Stimulated activated CD8-positive, alpha-beta memory T cell treated with anti-CD3 and anti-CD28 coated beads, Interleukin-7, amount 100 ng/mL, for 48 hours (primary cell): ENCODE results near the gene CNOT6.

ENCODE experiments used
- DNase-seq, 2 donors: peaks; one replicate each; pipeline ENCODE4 v3.0.0-alpha.2; 2020; ENCODE audit warnings: low read depth in 1 of 2; ENCODE audit errors: extremely low read depth in 1 of 2

Gene CNOT6

GRCh38 chr5:180613814-180614188, 119.6 kb downstream of the CNOT6 start:
- no peak for DNase-seq

DNA sequence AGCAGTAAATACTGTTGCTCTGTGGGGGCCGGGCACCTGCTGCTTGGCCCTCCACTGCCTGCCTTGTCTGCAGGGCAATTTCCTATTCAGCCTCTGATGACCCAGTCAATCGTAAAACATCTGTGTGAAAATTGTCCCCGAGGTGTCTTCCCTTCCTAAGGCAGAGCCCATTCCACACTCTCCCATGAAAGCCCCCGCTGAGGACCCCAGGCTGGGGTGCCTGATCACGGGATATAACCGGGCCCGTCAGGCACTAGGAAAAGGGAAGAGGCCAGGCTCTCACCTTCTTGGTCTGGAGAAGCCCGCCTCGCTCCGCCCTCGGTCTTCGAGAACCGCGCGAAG, 124.3 kb downstream of the CNOT6 start:
- no peak for DNase-seq

- DNase-seq: peak in 1 of 2 donors; percentile 27
Measured at GRCh38 chr5:180618829-180619562, 124.8 kb downstream of the CNOT6 start.

DNA sequence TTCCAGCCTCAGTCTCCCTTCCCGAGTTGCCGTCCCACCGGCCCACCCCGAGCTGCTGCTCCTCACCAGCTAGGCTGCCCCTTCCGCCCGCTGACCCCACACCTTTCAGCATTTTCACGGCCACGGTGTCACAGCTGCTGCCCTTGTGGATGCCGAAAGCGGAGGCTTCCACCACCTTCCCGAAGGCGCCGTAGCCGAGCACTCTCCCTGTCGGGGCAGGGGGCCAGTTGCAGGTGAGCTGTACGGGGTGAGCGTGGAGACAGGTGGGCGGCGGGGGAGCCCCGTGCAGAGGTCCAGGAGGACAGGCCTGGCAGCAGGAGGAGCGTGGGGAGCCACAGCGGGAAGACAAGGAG, 125.4 kb downstream of the CNOT6 start:
- DNase-seq: no peak

DNA sequence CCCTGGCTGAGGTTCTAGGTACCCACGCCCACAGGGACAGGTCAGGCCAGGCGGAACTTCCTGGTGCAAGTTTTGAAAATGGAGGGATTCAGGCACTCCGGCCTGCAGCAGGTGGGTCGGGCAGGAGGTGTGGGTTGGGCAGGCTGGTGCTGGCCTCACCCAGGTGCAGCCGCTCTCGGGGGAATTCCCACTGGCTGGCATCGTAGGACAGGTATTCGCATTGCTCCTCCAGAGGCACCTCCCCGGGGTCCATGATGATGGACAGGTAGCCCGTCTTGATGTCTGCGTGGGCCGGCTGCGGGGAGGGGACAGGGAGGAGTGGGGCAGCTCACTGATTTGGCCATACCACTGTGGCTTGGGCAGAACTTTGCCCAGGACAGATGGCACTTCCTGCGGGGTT, 125.8 kb downstream of the CNOT6 start:
- no peak for DNase-seq

DNA sequence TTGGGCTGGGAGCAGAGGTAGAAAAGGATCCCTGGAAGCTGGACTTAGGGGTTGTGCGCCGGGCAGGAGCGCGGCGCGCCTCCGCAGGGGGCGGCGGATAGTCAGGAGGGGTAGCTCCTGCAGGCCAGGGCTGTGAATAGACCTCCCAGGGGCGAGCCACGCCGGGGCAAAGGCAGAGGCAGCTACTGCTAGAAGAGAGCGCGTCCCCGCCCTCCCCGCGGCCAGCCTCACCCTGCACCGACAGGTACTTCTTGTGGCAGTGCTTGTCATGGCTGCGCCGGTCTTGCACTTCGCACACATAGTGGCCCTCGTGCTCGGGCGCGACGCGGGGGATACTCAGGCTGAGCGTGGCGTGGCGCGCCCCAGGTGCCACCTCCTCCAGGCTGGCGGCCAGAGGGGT, 127.1 kb downstream of the CNOT6 start:
- DNase-seq: no peak

DNA sequence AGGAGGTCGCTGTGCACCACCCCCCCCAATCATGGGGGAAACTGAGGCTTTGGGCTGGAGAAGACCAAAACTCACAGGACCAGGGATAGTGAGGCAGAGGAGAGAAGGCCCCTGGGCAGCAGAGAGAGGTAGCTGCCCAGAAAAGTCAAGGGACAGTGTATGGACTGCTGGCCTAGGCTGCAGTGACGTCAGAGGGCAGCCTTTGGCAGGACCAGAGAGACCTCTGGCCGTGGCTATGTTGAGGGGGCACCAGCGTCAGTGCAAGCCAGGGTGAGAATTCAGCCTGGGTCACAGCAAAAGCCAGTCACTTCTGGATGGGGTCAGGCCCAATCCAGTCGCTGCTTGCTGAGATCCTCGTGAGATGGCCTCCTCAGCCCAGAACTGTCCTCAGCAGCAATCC, 128.7 kb downstream of the CNOT6 start:
- DNase-seq: no peak

DNA sequence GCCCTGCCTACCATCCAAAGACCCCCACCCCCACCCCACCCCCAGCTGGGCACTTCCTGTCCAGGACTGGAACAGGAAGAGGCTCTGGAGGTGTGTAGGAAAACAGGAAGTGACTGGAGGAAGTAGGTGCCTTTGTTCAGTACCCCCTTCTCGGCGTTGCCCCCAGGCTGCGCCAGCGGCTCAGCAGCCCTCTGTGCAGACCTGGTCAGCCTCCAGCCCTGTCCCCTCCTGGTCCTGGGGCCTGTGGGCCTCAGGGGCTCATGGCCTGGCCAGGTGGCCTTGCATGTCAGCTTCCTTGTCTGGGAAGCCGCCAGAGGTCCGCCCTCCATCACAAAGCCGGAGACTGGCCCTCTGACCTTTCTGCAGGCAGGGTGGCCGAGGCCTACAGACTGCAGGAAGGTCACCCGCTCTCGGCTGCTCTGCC, 129.2 kb downstream of the CNOT6 start:
- no peak for DNase-seq

DNA sequence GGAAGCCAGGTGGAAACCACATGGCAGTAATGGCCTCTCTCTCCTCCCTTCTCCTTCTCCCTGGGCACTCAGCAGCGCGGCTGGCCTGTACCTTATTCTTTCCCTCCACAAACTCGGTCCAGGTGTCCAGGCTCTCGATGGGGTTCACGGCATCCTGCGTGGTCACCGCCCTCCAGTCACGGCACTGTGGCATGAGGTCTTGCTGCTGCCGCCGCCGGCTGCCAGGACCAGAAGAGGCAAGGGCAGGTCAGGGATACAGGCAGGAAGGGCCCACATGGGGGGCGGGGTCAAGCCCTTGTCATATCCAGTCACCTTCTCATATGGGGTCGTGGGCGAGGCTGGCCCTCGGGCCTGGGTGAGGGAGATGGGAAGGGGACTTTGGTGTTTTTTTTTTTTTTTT, 129.7 kb downstream of the CNOT6 start:
- DNase-seq: no peak

DNA sequence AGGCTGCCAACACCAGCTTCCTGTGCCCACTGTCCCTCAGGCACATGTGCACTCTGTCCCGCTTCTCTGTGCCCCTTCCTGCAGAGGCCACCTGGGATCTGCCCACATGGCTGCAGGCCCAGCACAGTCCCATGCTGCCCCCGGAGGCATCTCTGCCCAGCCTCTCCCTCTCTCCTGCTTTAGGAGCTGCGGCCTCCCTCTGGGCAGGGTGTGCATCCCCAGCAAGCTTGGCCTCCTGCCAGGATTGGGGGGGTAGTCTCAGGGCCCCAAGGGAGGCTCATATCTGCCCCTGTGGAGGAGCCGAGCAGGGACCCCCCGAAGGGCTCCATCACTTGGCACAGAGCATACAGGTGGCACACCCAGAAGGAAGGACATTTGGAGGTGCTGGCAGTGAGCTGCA, 130.4 kb downstream of the CNOT6 start:
- no peak for DNase-seq

DNA sequence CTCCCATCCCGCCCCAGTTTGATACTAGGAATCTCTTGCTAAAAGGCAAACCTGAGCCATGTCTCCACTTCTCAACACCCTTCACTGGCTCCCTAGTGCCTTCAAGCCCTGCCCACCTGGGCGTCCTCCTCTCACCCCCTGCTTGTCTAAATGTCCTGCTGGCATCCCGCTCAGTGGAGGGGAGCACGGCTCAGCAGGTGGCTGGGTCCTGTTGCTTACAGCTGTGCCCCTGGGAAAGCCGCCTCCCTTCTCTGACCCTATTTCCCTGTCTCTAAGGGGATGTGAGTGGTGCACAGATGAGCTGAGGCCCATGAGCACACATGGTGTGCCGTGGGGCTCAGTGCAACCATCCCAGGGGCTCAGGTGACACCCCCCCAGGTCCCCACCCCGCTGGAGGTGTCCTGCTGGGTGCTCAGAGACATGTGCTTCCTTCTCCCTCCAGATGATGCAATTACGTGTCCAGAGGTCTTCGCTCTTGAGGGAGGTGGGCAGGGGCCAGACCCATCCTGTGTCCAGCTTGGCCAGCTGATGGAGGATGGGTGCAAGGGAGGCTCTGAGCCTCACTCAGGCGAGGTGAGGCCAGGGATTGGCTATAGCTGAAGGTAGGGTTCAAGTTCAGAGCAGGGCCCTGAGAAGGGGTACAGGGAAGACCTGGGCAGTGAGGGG, 131.1 kb downstream of the CNOT6 start:
- DNase-seq: no peak

DNA sequence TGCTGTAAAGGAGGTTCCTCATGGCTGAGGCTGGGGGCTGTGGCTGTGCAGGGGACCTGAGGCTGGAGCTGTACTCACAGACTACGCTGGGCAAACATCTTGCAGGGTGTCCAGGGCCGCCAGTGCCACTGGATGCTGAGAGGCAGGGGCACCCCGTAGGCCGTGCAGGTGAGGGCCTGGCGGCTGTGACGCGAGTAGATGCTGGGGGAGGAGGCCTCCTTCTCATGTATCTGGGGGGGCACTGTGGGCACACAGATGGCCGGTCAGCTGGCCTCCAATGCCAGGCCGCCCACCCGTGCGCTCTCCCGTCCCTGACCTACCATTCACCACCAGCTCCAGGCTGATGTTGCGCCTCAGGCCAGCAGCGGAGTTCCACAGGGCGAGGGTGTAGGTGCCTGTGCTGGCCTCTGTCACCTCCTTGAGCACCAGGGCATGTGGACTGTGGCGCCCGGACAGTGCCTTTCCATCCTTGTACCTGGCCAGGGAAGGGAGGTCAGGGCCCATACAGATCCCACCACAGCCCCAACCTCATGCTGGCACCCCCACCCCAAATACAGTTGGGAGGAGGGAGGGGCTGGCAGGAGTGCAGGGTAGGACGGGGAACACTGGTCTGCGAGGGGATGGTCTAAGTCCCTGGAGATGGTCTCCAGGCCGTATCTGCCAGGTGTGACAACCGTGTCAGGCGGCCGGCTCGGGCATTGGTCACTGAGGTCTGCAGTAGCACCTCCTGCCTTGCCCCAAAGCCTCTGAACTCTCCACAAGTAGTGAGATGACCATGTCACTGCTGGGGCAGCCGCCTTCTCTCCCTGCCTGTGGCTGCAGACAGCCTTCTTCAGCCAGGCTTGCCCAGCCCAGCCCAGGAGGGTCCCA, 131.8 kb downstream of the CNOT6 start:
- no peak for DNase-seq

DNA sequence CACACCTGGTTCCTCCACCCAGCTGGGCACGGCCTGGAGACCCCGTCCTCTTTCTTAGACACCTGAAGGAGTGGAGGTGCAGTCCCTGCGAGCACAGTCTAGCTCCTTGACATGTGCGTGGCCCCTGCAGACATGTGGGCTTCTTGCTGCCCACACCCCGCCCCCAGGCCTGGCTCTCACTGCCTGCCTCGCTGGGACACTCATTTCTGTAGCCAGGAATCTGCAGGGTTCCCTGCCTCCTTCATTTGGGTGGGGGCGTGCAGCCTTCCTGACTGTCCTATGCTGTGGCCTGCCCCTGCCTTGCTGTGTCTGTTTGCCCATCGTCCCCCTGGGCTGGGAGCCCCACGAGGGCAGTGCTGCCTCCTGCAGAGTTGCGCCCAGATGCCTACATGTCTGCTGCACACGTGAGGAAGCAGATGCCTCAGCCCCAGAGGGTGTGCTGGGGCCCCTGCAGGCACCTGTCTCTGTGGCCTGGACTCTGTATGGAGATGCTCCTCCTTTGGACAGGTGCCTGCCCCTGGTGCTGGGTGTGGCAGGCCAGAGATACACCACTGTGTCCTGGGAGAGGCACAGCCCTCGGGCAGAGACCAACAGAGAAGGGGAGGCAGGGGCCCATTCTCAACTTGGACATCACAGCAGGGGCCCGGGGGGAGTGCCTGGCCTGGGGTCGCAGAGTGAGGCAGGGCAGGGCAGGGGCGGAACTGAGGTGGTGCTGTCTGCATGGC, 132.6 kb downstream of the CNOT6 start:
- no peak for DNase-seq

GRCh38 chr5:180627386-180628120, 133.4 kb downstream of the CNOT6 start:
- DNase-seq: no peak
